ENCODE data around the gene PLIN1.

Gene PLIN1

DNA sequence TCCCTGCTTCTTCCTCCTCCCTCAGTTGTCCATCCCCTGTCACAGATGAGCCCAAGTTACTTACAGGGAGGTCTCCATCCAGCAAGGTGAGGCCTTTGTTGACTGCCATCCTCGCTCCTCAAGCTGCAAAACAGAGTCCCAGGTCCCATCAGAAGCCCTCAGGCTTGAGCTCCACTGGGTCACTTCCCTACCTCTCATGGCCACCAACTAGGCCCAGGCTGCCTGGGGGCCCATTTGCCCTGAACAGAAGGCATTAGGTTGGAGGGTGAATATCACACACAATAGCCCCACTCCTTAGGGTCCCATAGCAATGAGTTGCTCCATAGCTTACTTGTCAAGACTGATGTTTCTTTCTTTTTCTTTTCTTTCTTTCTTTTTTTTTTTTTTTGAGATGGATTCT, 1.8 kb downstream of the PLIN1 start (continued):
- TF ChIP-seq ZNF140 (tag by site-specific recombination; IDR thresholded peaks at IDR 0.05) (no peak), ZSCAN23 (tag by site-specific recombination; IDR thresholded peaks at IDR 0.05) (no peak), OSR2 (tag by site-specific recombination; IDR thresholded peaks at IDR 0.05) (no peak)

DNA sequence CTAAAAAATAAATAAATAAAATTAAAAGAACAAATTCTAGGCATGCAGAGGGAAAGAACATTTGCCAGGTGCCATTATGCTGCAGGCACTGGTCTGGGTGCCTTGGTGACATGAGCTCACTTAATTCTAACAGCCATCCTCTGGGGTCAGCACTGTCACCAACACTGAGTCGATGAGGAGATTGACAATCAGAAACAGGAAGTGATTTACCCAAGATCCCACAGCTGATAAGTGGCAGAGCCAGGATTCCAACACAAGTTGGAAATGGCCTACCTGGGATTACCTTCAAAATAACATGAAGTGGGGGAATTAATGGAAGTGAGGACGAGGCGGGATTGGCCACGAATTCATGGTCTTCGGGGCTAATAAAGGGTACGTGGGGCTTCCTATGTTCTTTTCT, 3.6 kb downstream of the PLIN1 start:
- POLR2A ChIA-PET, result no interaction called here

DNA sequence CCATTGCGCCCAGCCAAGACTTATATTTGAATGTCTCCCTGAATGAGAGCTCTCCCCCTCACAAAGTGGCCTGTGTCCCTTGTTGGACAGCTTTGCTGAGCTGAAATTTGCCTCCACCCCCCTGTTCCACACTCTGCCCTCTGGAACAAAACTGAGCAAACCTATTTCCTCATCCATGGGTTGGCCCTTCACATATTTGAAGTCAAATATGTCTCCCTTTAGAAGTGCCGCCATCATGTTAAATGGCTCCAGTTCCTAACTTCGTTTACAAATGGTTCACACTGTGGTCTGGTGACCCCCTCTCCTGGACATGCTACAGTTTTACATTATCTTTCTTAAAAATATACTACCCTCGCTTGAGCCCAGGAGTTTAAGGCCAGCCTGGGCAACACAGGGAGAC, 4.6 kb downstream of the PLIN1 start:
- CTCF ChIA-PET, result interaction anchor here (2.3 to 5.0 kb wide), 3 partner anchors 12 to 27 kb away, joined by 12 to 31 read pairs (median 15); no protein-coding TSS in a partner anchor

More for the DNA sequence above, 3.6 kb downstream of the PLIN1 start:
- no peak for TF ChIP-seq ZNF558 (tag by site-specific recombination; IDR thresholded peaks at IDR 0.05)
- TF ChIP-seq ZNF112 (tag by site-specific recombination; IDR thresholded peaks at IDR 0.05), result no peak
- TF ChIP-seq, protein P1, sequence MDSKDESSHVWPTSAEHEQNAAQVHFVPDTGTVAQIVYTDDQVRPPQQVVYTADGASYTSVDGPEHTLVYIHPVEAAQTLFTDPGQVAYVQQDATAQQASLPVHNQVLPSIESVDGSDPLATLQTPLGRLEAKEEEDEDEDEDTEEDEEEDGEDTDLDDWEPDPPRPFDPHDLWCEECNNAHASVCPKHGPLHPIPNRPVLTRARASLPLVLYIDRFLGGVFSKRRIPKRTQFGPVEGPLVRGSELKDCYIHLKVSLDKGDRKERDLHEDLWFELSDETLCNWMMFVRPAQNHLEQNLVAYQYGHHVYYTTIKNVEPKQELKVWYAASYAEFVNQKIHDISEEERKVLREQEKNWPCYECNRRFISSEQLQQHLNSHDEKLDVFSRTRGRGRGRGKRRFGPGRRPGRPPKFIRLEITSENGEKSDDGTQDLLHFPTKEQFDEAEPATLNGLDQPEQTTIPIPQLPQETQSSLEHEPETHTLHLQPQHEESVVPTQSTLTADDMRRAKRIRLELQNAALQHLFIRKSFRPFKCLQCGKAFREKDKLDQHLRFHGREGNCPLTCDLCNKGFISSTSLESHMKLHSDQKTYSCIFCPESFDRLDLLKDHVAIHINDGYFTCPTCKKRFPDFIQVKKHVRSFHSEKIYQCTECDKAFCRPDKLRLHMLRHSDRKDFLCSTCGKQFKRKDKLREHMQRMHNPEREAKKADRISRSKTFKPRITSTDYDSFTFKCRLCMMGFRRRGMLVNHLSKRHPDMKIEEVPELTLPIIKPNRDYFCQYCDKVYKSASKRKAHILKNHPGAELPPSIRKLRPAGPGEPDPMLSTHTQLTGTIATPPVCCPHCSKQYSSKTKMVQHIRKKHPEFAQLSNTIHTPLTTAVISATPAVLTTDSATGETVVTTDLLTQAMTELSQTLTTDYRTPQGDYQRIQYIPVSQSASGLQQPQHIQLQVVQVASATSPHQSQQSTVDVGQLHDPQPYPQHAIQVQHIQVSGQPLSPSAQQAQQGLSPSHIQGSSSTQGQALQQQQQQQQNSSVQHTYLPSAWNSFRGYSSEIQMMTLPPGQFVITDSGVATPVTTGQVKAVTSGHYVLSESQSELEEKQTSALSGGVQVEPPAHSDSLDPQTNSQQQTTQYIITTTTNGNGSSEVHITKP (tag by site-specific recombination; IDR thresholded peaks at IDR 0.05), result no peak
- no peak for TF ChIP-seq GFI1B (tag by site-specific recombination; IDR thresholded peaks at IDR 0.05)
- TF ChIP-seq, protein P2, sequence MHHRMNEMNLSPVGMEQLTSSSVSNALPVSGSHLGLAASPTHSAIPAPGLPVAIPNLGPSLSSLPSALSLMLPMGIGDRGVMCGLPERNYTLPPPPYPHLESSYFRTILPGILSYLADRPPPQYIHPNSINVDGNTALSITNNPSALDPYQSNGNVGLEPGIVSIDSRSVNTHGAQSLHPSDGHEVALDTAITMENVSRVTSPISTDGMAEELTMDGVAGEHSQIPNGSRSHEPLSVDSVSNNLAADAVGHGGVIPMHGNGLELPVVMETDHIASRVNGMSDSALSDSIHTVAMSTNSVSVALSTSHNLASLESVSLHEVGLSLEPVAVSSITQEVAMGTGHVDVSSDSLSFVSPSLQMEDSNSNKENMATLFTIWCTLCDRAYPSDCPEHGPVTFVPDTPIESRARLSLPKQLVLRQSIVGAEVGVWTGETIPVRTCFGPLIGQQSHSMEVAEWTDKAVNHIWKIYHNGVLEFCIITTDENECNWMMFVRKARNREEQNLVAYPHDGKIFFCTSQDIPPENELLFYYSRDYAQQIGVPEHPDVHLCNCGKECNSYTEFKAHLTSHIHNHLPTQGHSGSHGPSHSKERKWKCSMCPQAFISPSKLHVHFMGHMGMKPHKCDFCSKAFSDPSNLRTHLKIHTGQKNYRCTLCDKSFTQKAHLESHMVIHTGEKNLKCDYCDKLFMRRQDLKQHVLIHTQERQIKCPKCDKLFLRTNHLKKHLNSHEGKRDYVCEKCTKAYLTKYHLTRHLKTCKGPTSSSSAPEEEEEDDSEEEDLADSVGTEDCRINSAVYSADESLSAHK (tag by site-specific recombination; IDR thresholded peaks at IDR 0.05), result no peak
- CTCF ChIA-PET, result interaction anchor here (0.7 to 5.0 kb wide), 3 partner anchors 13 to 439 kb away, joined by 3 to 31 read pairs (median 3); no protein-coding TSS in a partner anchor
- H3K9me3 ChIP-seq (ENCODE audit: control insufficient read depth, insufficient read depth, low read depth, low read length), result no peaks in the 10 kb centered on the region
- H3K36me3 ChIP-seq (ENCODE audit: control insufficient read depth in 2 of 2, insufficient read depth in 1 of 2, low read length in 2 of 2), result no peaks in the 10 kb centered on the region
- no peaks in the 10 kb centered on the region for H3K4me1 ChIP-seq (ENCODE audit: control insufficient read depth, insufficient read depth, low read length)
- H3K4me3 ChIP-seq (ENCODE audit: low read depth, low read length), result no peak overlapping the region
- no peak overlapping the region for H3K27ac ChIP-seq (ENCODE audit: extremely low read depth, low read depth, low read length)

More for the DNA sequence above, 4.6 kb downstream of the PLIN1 start:
- POLR2A ChIA-PET, result no interaction called here
- Histone ChIP-seq H3K9me3 (ENCODE audit: control insufficient read depth, insufficient read depth, low read depth, low read length) (no peaks in the 10 kb centered on the region), H3K4me3 (ENCODE audit: low read depth, low read length) (no peak overlapping the region), H3K27ac (ENCODE audit: extremely low read depth, low read depth, low read length) (no peak overlapping the region), H3K4me1 (ENCODE audit: control insufficient read depth, insufficient read depth, low read length) (no peaks in the 10 kb centered on the region), H3K36me3 (ENCODE audit: control insufficient read depth in 2 of 2, insufficient read depth in 1 of 2, low read length in 2 of 2) (no peaks in the 10 kb centered on the region)
- TF ChIP-seq ZNF544 (tag by site-specific recombination; IDR thresholded peaks at IDR 0.05) (no peak), OSR2 (tag by site-specific recombination; IDR thresholded peaks at IDR 0.05) (no peak), ZSCAN30 (tag by site-specific recombination; IDR thresholded peaks at IDR 0.05) (no peak), KLF7 (tag by site-specific recombination; IDR thresholded peaks at IDR 0.05; ENCODE audit: borderline replicate concordance) (no peak), OVOL3 (tag by site-specific recombination; IDR thresholded peaks at IDR 0.05) (no peak), ZNF624 (tag by site-specific recombination; IDR thresholded peaks at IDR 0.05) (no peak)
- TF ChIP-seq, protein P3, sequence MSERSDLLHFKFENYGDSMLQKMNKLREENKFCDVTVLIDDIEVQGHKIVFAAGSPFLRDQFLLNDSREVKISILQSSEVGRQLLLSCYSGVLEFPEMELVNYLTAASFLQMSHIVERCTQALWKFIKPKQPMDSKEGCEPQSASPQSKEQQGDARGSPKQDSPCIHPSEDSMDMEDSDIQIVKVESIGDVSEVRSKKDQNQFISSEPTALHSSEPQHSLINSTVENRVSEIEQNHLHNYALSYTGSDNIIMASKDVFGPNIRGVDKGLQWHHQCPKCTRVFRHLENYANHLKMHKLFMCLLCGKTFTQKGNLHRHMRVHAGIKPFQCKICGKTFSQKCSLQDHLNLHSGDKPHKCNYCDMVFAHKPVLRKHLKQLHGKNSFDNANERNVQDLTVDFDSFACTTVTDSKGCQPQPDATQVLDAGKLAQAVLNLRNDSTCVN (tag by site-specific recombination; optimal IDR thresholded peaks at IDR 0.05), result no peak
- TF ChIP-seq, protein P4, sequence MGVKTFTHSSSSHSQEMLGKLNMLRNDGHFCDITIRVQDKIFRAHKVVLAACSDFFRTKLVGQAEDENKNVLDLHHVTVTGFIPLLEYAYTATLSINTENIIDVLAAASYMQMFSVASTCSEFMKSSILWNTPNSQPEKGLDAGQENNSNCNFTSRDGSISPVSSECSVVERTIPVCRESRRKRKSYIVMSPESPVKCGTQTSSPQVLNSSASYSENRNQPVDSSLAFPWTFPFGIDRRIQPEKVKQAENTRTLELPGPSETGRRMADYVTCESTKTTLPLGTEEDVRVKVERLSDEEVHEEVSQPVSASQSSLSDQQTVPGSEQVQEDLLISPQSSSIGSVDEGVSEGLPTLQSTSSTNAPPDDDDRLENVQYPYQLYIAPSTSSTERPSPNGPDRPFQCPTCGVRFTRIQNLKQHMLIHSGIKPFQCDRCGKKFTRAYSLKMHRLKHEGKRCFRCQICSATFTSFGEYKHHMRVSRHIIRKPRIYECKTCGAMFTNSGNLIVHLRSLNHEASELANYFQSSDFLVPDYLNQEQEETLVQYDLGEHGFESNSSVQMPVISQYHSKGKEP (tag by site-specific recombination; IDR thresholded peaks at IDR 0.05), result no peak
